DMS53 (cell line): ENCODE results near the gene CRELD1.
"Not testable (repeated sequence)": the region's sequence is repeated elsewhere in the genome, so short reads cannot be mapped to it uniquely, and the experiment has no call there.

Experiments used
- DNase-seq: peaks from one replicate; lab custom pipeline; 2025; lab: John Stamatoyannopoulos, UW

CRELD1 gene

GRCh38 chr3:9935966-9936510, 2.4 kb downstream of the CRELD1 start:
- no peak for DNase-seq

- no peak for DNase-seq
Observed at GRCh38 chr3:9937486-9938238, 4.0 kb downstream of the CRELD1 start.

DNA sequence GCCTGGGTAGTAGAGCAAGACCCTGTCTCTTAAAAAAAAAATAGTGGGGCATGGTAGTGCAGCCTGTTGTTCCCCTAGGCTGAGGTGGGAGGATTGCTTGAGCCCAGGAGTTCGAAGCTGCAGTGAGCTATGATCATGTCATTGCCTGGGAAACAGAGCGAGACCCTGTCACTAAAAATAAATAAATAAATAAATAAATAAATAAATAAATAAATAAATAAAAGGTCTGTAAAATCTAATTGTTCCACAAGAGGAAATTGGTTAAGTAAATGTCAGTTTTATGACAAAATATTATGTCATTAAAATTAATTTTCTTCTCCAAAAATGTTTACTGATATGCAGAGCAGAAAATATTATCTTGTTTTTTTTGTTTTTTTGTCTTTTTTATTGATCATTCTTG, 5.3 kb downstream of the CRELD1 start:
- no peak for DNase-seq

DNA sequence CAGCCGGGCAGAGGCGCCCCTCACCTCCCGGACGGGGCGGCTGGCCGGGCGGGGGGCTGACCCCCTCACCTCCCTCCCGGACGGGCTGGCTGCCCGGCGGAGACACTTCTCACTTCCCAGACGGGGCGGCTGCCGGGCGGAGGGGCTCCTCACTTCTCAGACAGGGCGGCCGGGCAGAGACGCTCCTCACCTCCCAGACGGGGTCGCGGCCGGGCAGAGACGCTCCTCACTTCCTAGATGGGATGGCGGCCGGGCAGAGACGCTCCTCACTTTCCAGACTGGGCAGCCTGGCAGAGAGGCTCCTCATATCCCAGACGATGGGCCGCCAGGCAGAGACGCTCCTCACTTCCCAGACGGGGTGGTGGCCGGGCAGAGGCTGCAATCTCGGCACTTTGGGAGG, 6.3 kb downstream of the CRELD1 start:
- not testable (repeated sequence) for DNase-seq

GRCh38 chr3:9940746-9941145, 7.1 kb downstream of the CRELD1 start:
- no peak for DNase-seq

DNA sequence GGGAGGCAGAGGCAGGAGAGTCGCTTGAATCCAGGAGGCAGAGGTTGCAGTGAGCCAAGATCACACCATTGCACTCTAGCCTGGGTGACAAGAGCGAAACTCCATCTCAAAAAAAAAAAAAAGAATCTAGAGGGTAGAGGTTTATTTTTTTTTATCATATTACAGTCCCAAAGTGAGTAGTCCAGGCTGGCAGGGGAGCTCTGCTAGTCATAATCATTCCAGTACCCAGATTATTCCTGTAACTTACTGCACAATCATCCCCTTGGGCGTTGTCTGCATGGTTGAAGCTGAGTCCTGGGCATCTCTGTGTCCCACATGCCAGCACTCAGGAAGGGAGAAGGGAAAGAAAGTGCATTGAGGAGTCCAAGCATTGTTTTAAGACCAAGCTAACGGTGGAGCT, 8.5 kb downstream of the CRELD1 start:
- no peak for DNase-seq

DNA sequence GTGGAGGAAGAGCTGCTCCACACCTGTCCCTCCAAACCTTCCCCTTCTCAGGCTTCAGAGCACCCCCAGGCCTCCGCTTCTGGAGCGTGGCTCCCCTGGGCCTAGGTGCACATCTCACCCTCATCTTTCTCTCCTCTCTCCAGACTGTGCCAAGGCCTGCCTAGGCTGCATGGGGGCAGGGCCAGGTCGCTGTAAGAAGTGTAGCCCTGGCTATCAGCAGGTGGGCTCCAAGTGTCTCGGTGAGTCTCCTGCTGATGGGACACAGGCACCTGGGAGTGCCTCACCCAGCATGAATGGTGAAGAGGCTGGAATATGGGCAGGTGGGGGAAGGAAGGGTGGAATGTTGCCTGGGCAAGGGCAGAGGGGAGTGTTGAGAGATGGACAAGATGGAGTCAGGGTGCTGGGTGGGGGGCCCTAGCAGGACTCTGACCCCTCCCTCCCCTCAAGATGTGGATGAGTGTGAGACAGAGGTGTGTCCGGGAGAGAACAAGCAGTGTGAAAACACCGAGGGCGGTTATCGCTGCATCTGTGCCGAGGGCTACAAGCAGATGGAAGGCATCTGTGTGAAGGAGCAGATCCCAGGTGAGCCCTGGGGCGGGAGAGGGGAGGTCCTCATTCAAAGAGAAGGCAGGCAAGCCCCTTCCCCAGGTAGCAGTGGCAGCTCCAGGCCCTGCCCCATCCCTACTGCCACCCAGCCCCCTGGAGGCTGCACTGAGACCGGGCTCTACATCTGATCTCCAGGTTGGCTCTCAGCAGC, 9.5 kb downstream of the CRELD1 start:
- no peak for DNase-seq

DNA sequence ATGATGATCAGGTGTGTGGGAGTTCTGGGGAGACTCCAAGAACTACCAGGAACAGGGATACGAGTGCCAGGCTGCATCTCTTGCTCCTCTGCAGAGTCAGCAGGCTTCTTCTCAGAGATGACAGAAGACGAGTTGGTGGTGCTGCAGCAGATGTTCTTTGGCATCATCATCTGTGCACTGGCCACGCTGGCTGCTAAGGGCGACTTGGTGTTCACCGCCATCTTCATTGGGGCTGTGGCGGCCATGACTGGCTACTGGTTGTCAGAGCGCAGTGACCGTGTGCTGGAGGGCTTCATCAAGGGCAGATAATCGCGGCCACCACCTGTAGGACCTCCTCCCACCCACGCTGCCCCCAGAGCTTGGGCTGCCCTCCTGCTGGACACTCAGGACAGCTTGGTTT, 10.6 kb downstream of the CRELD1 start:
- no peak for DNase-seq

DNA sequence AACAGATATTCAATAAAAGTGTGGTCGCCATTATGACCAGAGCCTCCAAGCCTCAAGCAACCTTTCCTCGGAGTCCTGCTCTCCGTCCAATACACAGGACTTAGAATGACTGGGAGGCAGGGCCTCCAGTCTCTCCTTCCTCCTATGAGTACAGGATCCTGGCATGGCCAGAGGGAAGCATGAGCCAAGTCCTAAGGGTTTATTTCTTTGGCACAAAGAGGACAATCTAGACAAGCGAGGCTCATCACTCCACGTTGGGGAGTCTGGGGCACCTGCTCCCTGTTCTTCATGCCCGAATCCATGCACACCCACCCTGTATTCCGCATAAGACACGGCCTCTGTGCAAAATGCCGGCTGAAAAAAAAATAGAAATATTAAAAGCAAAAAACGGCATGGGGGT, 11.7 kb downstream of the CRELD1 start:
- DNase-seq: no peak

GRCh38 chr3:9946112-9947024, 12.7 kb downstream of the CRELD1 start:
- DNase-seq: peak; percentile 90

GRCh38 chr3:9947025-9947995, 13.7 kb downstream of the CRELD1 start:
- peak; percentile 75 for DNase-seq

DNA sequence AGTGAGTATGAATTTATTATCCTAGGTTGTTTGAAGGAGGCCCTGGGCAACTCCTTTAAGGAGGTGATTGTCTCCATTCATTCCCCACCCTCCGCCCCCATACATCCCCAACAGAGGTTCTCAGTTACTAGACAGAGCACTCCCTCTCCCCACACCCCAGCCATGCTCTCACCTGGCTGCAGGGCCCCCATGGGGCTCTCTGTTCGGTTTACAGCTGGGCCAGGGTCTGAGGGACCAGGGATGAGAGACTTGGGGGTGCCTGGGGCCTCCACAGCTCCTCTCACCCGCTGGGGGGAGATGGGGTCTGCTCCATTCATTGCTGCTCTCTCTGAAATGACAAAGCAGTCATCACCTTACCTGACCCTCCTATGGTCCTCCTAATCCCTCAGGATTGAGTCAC, 15.0 kb downstream of the CRELD1 start:
- DNase-seq: no peak

- no peak for DNase-seq
Observed at GRCh38 chr3:9949115-9949514, 15.5 kb downstream of the CRELD1 start.

- DNase-seq: no peak
Observed at GRCh38 chr3:9949626-9950025, 16.0 kb downstream of the CRELD1 start.

DNA sequence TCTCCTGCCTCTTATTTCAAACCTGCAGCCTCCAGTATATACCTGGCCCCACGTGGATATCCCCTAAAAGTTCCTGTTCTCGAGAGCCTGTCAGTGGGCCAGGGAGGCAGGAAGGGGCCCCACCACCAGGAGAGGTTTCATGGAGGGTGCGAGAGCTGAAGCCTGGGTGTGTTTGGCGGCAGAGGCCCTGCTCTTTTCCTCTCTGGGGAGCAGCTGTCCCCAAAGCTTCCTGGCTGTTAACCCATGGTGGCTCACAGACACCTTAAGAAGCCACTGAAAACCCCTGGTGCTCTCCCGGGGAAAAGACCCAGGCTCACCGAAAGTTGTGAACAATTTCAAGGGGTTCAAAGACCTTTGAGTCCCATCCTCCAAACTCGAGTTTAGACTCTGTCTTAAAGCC, 17.5 kb downstream of the CRELD1 start:
- DNase-seq: no peak

DNA sequence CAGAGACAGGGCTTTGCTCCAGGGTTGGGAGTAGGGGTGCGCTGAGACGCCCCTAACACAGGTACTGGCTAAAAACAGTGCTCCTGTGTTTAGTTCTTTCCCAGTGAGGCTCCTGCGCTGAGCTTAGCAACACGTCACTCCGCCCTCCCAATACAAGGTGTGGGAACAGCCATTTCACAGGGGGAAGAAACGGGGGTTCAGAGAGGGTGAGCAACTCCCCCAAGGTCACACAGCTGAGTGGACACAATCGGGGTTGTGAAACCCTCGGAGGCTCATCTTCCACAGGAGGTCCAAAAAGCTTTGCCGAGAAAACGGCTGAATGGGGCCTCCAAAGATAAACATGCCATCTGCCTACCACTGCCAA, 17.9 kb downstream of the CRELD1 start:
- DNase-seq: no peak

GRCh38 chr3:9951962-9952805, 18.6 kb downstream of the CRELD1 start, which contains the start of gene PRRT3:
Gene PRRT3 (minus strand): TSS chr3:9952408. CDS start chr3:9950115, 2,293 bp downstream.
- peak; percentile 55 for DNase-seq

- peak; percentile 51 for DNase-seq
Observed at GRCh38 chr3:9955067-9955502, 21.5 kb downstream of the CRELD1 start.

DNA sequence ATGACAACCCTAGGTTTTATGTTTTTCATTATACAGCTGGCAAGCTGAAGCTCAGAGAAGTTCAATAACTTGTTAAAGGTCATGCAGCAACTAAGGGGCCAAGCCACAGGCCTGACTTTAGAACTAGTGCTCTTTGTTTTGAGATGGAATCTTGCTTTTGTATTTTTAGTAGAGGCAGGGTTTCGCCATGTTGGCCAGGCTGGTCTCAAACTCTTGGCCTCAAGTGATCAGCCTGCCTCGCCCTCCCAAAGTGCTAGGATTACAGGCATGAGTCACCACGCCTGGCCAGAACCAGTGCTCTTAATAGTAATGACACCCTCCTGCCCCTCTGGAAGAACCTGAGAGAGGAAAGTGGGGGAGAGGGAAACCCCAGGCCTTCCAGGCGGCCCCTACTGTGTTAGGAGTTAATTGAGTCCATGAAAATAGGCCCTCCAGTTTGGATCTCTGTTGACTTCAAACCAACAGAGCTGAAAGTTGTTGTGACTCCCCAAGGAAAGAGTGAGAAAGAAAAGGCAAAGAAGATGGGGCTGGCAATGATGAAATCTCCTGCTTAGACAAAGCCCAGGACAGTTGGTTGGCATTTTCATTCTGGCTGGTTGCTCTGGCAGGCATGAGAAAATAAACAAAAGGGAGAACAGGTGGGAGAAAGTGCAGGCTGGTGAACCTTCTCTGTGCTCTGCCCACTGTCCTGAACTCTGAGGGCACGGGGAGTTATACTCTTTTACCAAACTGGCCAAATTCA, 22.1 kb downstream of the CRELD1 start:
- DNase-seq: peak; percentile 3
